Calu3 (cell line): ENCODE results near the gene RNPEP. TPM values are rescaled to one million over a fixed set of nuclear protein-coding genes. Genes with fewer than 3 reads are reported as not detected.

Experiments used
- BruUV-seq: library from RNA; stranded (reverse); fragments of 400-500 nt; replicated peaks from 2 replicates; lab custom pipeline; 2021; lab: Mats Ljungman, UMichigan
- CTCF ChIA-PET: fragments of 300-600 bp; sonication (Branson Sonifier 250); formaldehyde crosslinking; loops from one replicate; lab custom pipeline; 2022; ENCODE audit warnings: antibody characterized with exemption; lab: Charles Lee
- DNase-seq: peaks from one replicate; pipeline ENCODE4 v3.0.0; 2022
- H3K27ac Mint-ChIP-seq: one replicate; pipeline ENCODE4 v1.8.0; 2022; ENCODE audit warnings: mixed read lengths; ENCODE audit not compliant: unreplicated experiment
- H3K27me3 Mint-ChIP-seq: one replicate; pipeline ENCODE4 v1.8.0; 2022; ENCODE audit warnings: mixed read lengths; ENCODE audit not compliant: unreplicated experiment
- H3K36me3 Mint-ChIP-seq: one replicate; pipeline ENCODE4 v1.8.0; 2022; ENCODE audit warnings: mild to moderate bottlenecking, moderate library complexity, mixed read lengths; ENCODE audit not compliant: insufficient read depth, unreplicated experiment
- H3K4me1 Mint-ChIP-seq: one replicate; pipeline ENCODE4 v1.8.0; 2022; ENCODE audit warnings: mild to moderate bottlenecking, low read depth, mixed read lengths; ENCODE audit not compliant: unreplicated experiment
- H3K4me3 Mint-ChIP-seq: one replicate; pipeline ENCODE4 v1.8.0; 2022; ENCODE audit warnings: mild to moderate bottlenecking, low read depth, moderate library complexity, mixed read lengths; ENCODE audit not compliant: unreplicated experiment
- H3K9me3 Mint-ChIP-seq: one replicate; pipeline ENCODE4 v1.8.0; 2022; ENCODE audit warnings: low read depth, mixed read lengths; ENCODE audit not compliant: unreplicated experiment
- CTCF ChIP-seq: fragments of 200-600 bp; IDR thresholded peaks from one replicate; pipeline ENCODE4 v1.8.0; 2022; ENCODE audit warnings: antibody characterized with exemption; ENCODE audit not compliant: unreplicated experiment
- intact Hi-C: fragments of 100-400 bp; cut with micrococcal nuclease; formaldehyde crosslinking; loops from one replicate; pipeline ENCODE4 v1.10.0; 2022; ENCODE audit not compliant: unreplicated experiment
- total RNA-seq: library from RNA; stranded (reverse); gene quantifications from 2 replicates; pipeline ENCODE4 v1.2.3, GENCODE V29; 2022

Gene RNPEP
- total RNA-seq, 1 experiment from 2014 or later: 91.6 TPM

- BruUV-seq: no TSS peak
- intact Hi-C loops: no loop called here
- CTCF ChIA-PET: no interaction called here
- peaks cover 15% of the 10 kb centered on the region for H3K4me1 Mint-ChIP-seq
- no peak for TF ChIP-seq CTCF
- no peak for DNase-seq
- H3K27ac Mint-ChIP-seq: no peak overlapping the region
- H3K9me3 Mint-ChIP-seq: no peaks in the 10 kb centered on the region
- H3K27me3 Mint-ChIP-seq: no peaks in the 10 kb centered on the region
- H3K4me3 Mint-ChIP-seq: no peak overlapping the region
- peaks cover 58% of the 10 kb centered on the region for H3K36me3 Mint-ChIP-seq
These were observed 20.1 kb downstream of the RNPEP start for GRCh38 chr1:202002507-202002906.

- H3K36me3 Mint-ChIP-seq: peaks cover 65% of the 10 kb centered on the region
- no peaks in the 10 kb centered on the region for H3K27me3 Mint-ChIP-seq
- H3K9me3 Mint-ChIP-seq: no peaks in the 10 kb centered on the region
- intact Hi-C loops: no loop called here
- BruUV-seq: no TSS peak
- no peak overlapping the region for H3K27ac Mint-ChIP-seq
- TF ChIP-seq CTCF: no peak
- CTCF ChIA-PET: no interaction called here
- no peak for DNase-seq
- no peak overlapping the region for H3K4me3 Mint-ChIP-seq
- H3K4me1 Mint-ChIP-seq: peaks cover 37% of the 10 kb centered on the region
These were observed 22.3 kb downstream of the RNPEP start for GRCh38 chr1:202004711-202005110.

GRCh38 chr1:202005958-202006357 lies 23.5 kb downstream of the RNPEP start:
- TF ChIP-seq CTCF: peak; percentile 50
- CTCF ChIA-PET: interaction anchor here (2.3 kb wide), 1 partner anchor 107 kb away, joined by 11 read pairs; no protein-coding TSS in a partner anchor
- Mint-ChIP-seq H3K4me3 (no peak overlapping the region), H3K36me3 (peaks cover 65% of the 10 kb centered on the region), H3K27ac (no peak overlapping the region), H3K4me1 (peaks cover 44% of the 10 kb centered on the region), H3K9me3 (no peaks in the 10 kb centered on the region), H3K27me3 (no peaks in the 10 kb centered on the region)
- no peak for DNase-seq
- no TSS peak for BruUV-seq
- intact Hi-C loops: no loop called here

GRCh38 chr1:202007304-202007703 lies 24.9 kb downstream of the RNPEP start:
- Mint-ChIP-seq H3K27me3 (no peaks in the 10 kb centered on the region), H3K4me1 (peaks cover 44% of the 10 kb centered on the region), H3K36me3 (peaks cover 67% of the 10 kb centered on the region), H3K9me3 (no peaks in the 10 kb centered on the region), H3K27ac (peak overlapping the region; percentile 89), H3K4me3 (peak overlapping the region; percentile 92)
- no peak for DNase-seq
- TF ChIP-seq CTCF: no peak
- BruUV-seq: no TSS peak
- intact Hi-C loops: no loop called here
- CTCF ChIA-PET: interaction anchor here (0.6 to 4.3 kb wide), 19 partner anchors 8 to 128 kb away, joined by 3 to 47 read pairs (median 4); partner anchors contain the start of gene GPR37L1
